GM23248 (cell line): ENCODE data around the gene CASR.

Source experiments
- EZH2 ChIP-seq: fragments of 200-600 bp; sonication (generic); IDR thresholded peaks from 2 replicates; pipeline ENCODE4 v1.6.1; 2018; ENCODE audit warnings: antibody characterized with exemption, mild to moderate bottlenecking; ENCODE audit not compliant: insufficient read depth, poor library complexity, severe bottlenecking
- EZH2phosphoT487 ChIP-seq: fragments of 200-600 bp; sonication (generic); IDR thresholded peaks from 2 replicates; pipeline ENCODE4 v1.6.1; 2018; ENCODE audit warnings: antibody characterized with exemption, moderate library complexity, mild to moderate bottlenecking, low read depth; ENCODE audit not compliant: insufficient read depth

GRCh38 chr3:122310361-122310760 is 126.9 kb downstream of the CASR start:
- TF ChIP-seq EZH2phosphoT487: no peak
- TF ChIP-seq EZH2: no peak
